GM23338 (cell line): ENCODE measurements around the gene SUSD1.

Experiments used
- CREB1 ChIP-seq: fragments of 250-450 bp; sonication (Bioruptor Pico); IDR thresholded peaks from 2 replicates; pipeline ENCODE4 v1.5.0; 2020; ENCODE audit warnings: low read depth, mild to moderate bottlenecking, moderate library complexity
- CTCF ChIP-seq, 2 experiments: fragments of 200-600 bp in 1 of 2; sonication (generic) in 1 of 2; conservative IDR thresholded peaks; 2 replicates each; pipeline versions ENCODE4 v1.5.1 to v1.6.1; 2016 to 2017; ENCODE audit warnings: antibody characterized with exemption in 2 of 2, low read depth in 2 of 2, mild to moderate bottlenecking in 2 of 2, moderate library complexity in 1 of 2
- ETS1 ChIP-seq: IDR thresholded peaks from 2 replicates; pipeline ENCODE4 v1.6.1; 2016; ENCODE audit warnings: antibody characterized with exemption
- EZH2 ChIP-seq: fragments of 200-600 bp; sonication (generic); IDR thresholded peaks from one replicate; pipeline ENCODE4 v1.8.0; 2017; ENCODE audit warnings: antibody characterized with exemption, mild to moderate bottlenecking, low read depth; ENCODE audit not compliant: unreplicated experiment
- EZH2phosphoT487 ChIP-seq: fragments of 200-600 bp; sonication (generic); IDR thresholded peaks from one replicate; pipeline ENCODE4 v1.8.1; 2018; ENCODE audit warnings: antibody characterized with exemption; ENCODE audit not compliant: unreplicated experiment
- NANOG ChIP-seq: IDR thresholded peaks from 2 replicates; pipeline ENCODE4 v1.6.1; 2016; ENCODE audit warnings: antibody characterized with exemption, borderline replicate concordance
- POLR2AphosphoS5 ChIP-seq: IDR thresholded peaks from 2 replicates; pipeline ENCODE4 v1.6.1; 2016; ENCODE audit warnings: antibody characterized with exemption, low read depth
- REST ChIP-seq: IDR thresholded peaks from one replicate; pipeline ENCODE4 v1.6.1; 2018; ENCODE audit warnings: antibody characterized with exemption; ENCODE audit not compliant: unreplicated experiment
- STAT1 ChIP-seq: IDR thresholded peaks from one replicate; pipeline ENCODE4 v1.6.1; 2016; ENCODE audit warnings: antibody characterized with exemption; ENCODE audit not compliant: unreplicated experiment
- ZNF114 ChIP-seq: fragments of 250-450 bp; sonication (Bioruptor Pico); IDR thresholded peaks from 2 replicates; pipeline ENCODE4 v1.5.0; 2020; ENCODE audit warnings: mild to moderate bottlenecking, moderate library complexity

GRCh38 chr9:112041199-112041535 lies 133.9 kb downstream of the SUSD1 start:
- TF ChIP-seq EZH2, result no peak
- TF ChIP-seq CTCF (conservative IDR thresholded peaks at IDR 0.05; ENCODE audit: low read depth in 2 of 2), result no peak
- TF ChIP-seq POLR2AphosphoS5, result no peak
- no peak for TF ChIP-seq EZH2phosphoT487
- TF ChIP-seq REST, result no peak
- TF ChIP-seq CREB1 (CRISPR knock-in tag), result no peak
- no peak for TF ChIP-seq ETS1
- no peak for TF ChIP-seq STAT1
- TF ChIP-seq NANOG, result no peak
- TF ChIP-seq ZNF114 (CRISPR knock-in tag), result no peak
